Vagina (tissue), 2 donors: ENCODE measurements around the gene IDE. TPM values are rescaled to one million over a fixed set of nuclear protein-coding genes. Genes with fewer than 3 reads are reported as not detected.

Source experiments
- DNase-seq, 2 donors: peaks; one replicate each; pipeline ENCODE4 v3.0.0-alpha.2; 2017; ENCODE audit errors: extremely low spot score in 2 of 2
- H3K27ac ChIP-seq: fragments of 200-600 bp; sonication (generic); one replicate; pipeline ENCODE4 v1.5.1; 2019
- H3K27me3 ChIP-seq: fragments of 200-600 bp; sonication (generic); one replicate; pipeline ENCODE4 v1.5.1; 2019
- H3K36me3 ChIP-seq, 2 donors: fragments of 200-600 bp; sonication (generic); one replicate each; pipeline ENCODE4 v1.5.1; 2017 to 2019
- H3K4me1 ChIP-seq: fragments of 200-600 bp; sonication (generic); one replicate; pipeline ENCODE4 v1.5.1; 2019
- H3K4me3 ChIP-seq, 2 donors: fragments of 200-600 bp; sonication (generic); 1 replicate in 1 of 2; 2 replicates in 1 of 2; pipeline ENCODE4 v1.5.1; 2016 to 2019
- H3K9me3 ChIP-seq: fragments of 200-600 bp; sonication (generic); one replicate; pipeline ENCODE4 v1.5.1; 2019
- CTCF ChIP-seq, 3 experiments: fragments of 450-650 bp in 2 of 3; fragments of 200-600 bp in 1 of 3; sonication (generic) in 1 of 3; IDR thresholded peaks; one replicate each; pipeline ENCODE4 v1.5.1; 2017 to 2019; ENCODE audit warnings: antibody characterized with exemption in 3 of 3, mild to moderate bottlenecking in 2 of 3, moderate library complexity in 2 of 3
- POLR2A ChIP-seq, 2 donors: fragments of 450-650 bp; IDR thresholded peaks; one replicate each; pipeline ENCODE4 v1.6.1; 2017; ENCODE audit warnings: antibody characterized with exemption in 2 of 2, mild to moderate bottlenecking in 2 of 2, moderate library complexity in 2 of 2
- POLR2AphosphoS5 ChIP-seq, 2 donors: sonication (generic); formaldehyde crosslinking; IDR thresholded peaks; one replicate each; pipeline ENCODE4 v1.9.0; 2017; ENCODE audit warnings: antibody characterized with exemption in 2 of 2, mild to moderate bottlenecking in 2 of 2, low read depth in 1 of 2; ENCODE audit not compliant: insufficient read depth in 1 of 2
- intact Hi-C: fragments of 100-400 bp; cut with DNase I; formaldehyde crosslinking; loops from one replicate; pipeline ENCODE4 v1.15.1; 2023
- total RNA-seq: library from RNA; depleted of rRNA; stranded (reverse); fragments of >200 nt; gene quantifications from one replicate; pipeline ENCODE4 v1.2.3, GENCODE V29; 2016

Gene IDE
- total RNA-seq, 1 donor from 2014 or later, result 22.3 TPM

DNA sequence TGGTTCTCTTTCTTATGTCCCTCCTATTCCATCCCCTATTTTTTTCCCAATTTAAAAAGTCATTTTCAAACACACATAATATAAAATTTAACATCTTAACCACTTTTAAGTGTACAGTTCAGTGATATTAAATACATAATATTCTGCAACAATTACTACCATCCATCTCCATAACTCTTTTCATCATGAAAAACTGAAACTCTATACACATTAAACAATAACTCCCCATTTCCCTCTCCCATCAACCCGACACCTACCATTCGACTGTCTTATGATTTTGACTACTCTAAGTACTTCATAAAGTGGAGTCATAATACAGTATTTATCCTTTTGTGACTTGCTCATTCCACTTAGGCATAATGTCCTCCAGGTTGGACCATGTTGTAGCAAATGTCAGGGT, 21.6 kb upstream of the IDE start:
- Histone ChIP-seq H3K9me3 (no peaks in the 10 kb centered on the region), H3K4me1 (peaks cover 10% of the 10 kb centered on the region), H3K4me3 (no peak overlapping the region), H3K27ac (no peak overlapping the region), H3K36me3 (no peaks in the 10 kb centered on the region), H3K27me3 (no peaks in the 10 kb centered on the region)
- TF ChIP-seq POLR2A (IDR thresholded peaks at IDR 0.05), result no peak
- TF ChIP-seq CTCF (IDR thresholded peaks at IDR 0.05), result no peak
- no peak for TF ChIP-seq POLR2AphosphoS5 (IDR thresholded peaks at IDR 0.05; ENCODE audit: insufficient read depth in 1 of 2, low read depth in 1 of 2)
- intact Hi-C loops, result no loop called here
- DNase-seq, result no peak

- DNase-seq, result no peak
- no peaks in the 10 kb centered on the region for H3K27me3 ChIP-seq
- peak overlapping the region; percentile 65 to 70 for H3K4me3 ChIP-seq
- H3K9me3 ChIP-seq, result no peaks in the 10 kb centered on the region
- TF ChIP-seq POLR2A (IDR thresholded peaks at IDR 0.05) (no peak), CTCF (IDR thresholded peaks at IDR 0.05) (no peak), POLR2AphosphoS5 (IDR thresholded peaks at IDR 0.05; ENCODE audit: insufficient read depth in 1 of 2, low read depth in 1 of 2) (no peak)
- no peaks in the 10 kb centered on the region for H3K36me3 ChIP-seq
- H3K27ac ChIP-seq, result peak overlapping the region; percentile 84
- intact Hi-C loops, result no loop called here
- peaks cover 10% of the 10 kb centered on the region for H3K4me1 ChIP-seq
Observed at GRCh38 chr10:92593619-92594588, 20.0 kb upstream of the IDE start.

DNA sequence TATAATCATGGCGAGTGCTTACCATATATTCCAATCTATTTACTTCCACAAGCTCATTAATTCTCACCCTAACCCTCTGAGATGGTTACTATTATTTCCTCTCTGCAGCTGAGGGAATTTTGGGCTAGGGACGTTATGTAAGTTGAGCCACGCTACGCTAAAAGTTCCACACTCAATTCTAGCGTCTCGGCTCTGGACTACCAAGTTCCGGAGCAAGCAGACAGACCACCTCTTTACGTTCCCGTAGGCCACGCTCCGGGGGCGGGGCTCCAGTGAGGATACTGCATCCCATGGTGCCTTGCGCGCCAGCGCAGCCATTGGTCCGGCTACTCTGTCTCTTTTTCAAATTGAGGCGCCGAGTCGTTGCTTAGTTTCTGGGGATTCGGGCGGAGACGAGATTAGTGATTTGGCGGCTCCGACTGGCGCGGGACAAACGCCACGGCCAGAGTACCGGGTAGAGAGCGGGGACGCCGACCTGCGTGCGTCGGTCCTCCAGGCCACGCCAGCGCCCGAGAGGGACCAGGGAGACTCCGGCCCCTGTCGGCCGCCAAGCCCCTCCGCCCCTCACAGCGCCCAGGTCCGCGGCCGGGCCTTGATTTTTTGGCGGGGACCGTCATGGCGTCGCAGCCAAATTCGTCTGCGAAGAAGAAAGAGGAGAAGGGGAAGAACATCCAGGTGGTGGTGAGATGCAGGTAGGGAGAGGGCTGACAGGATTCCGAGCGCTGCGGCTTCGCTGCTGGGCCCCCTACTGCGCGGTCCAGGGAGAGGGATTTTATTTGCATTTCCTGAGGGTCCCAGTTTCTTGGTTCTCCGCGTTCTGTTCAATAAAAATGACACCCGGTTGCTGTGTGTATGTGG, 19.1 kb upstream of the IDE start, which contains the start of gene KIF11:
Gene KIF11, plus strand, starts transcription at position 370 of the 858 bp plus-strand sequence. Its CDS starts 246 bp downstream, at position 616.
- Histone ChIP-seq H3K4me1 (peaks cover 10% of the 10 kb centered on the region), H3K9me3 (no peaks in the 10 kb centered on the region), H3K36me3 (no peaks in the 10 kb centered on the region), H3K27ac (peak within 1 kb of the TSS; percentile 84), H3K27me3 (no peaks in the 10 kb centered on the region), H3K4me3 (peak within 1 kb of the TSS; percentile 65 to 70)
- peak; percentile 96 to 98 for DNase-seq
- TF ChIP-seq POLR2AphosphoS5 (IDR thresholded peaks at IDR 0.05; ENCODE audit: insufficient read depth in 1 of 2, low read depth in 1 of 2), result peak; percentile 92 to 99
- peak in 1 of 2 donors; percentile 84 for TF ChIP-seq POLR2A (IDR thresholded peaks at IDR 0.05)
- TF ChIP-seq CTCF (IDR thresholded peaks at IDR 0.05), result no peak
- intact Hi-C loops, result no loop called here

DNA sequence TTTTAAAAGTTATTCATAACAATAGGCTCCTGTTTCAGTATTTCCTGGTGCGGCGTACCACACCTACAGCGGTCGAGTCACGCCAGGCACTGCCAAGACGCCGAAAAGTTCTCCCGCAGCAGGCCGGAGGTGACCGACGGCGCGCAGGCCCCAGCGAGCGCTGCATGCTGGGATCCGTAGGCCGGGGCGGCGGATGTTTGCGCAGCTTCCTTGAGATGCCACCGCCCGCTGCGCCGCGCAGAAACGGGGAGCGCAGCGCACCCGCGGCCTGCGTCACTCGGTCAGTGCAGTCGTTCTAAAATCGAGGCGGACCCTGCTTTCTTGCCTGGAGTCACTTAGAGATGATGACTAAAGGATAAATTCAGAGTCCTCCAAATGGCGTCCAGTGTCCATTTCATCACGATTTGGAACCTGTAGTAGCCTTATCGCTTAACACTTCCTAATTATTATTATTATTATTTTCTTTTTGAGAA, 17.7 kb upstream of the IDE start:
- Histone ChIP-seq H3K4me1 (peaks cover 10% of the 10 kb centered on the region), H3K36me3 (no peaks in the 10 kb centered on the region), H3K27ac (peak overlapping the region; percentile 84), H3K4me3 (peak overlapping the region; percentile 65 to 70), H3K27me3 (no peaks in the 10 kb centered on the region), H3K9me3 (no peaks in the 10 kb centered on the region)
- DNase-seq, result peak in 1 of 2 donors; percentile 90
- peak; percentile 95 to 97 for TF ChIP-seq POLR2AphosphoS5 (IDR thresholded peaks at IDR 0.05; ENCODE audit: insufficient read depth in 1 of 2, low read depth in 1 of 2)
- TF ChIP-seq CTCF (IDR thresholded peaks at IDR 0.05), result no peak
- TF ChIP-seq POLR2A (IDR thresholded peaks at IDR 0.05), result peak in 1 of 2 donors; percentile 72
- intact Hi-C loops, result no loop called here
